ENCODE data around the gene PGD. TPM values are rescaled to one million over a fixed set of nuclear protein-coding genes. Genes with fewer than 3 reads are reported as not detected.

Gene PGD
- total RNA-seq, 4 donors from 2014 or later = 38.8 to 70.5 (median 53.2) TPM

DNA sequence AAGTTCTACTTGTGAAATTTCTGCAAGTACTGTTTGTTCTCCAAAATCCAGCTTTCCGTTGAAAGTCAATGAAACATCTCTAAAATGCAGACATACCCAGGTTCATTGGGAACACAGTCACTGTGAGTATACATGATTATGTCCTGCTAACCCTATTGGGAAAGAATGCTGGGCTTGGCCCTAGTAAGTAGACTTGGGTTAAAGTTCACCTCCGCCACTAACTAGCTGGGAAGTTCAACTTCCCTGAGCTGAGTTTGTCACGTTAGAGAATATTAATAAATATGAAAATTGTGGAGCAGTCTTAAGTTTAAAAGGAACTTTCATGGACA lies 10.5 kb upstream of the PGD start:
- no peak for DNase-seq (ENCODE audit: low spot score in 2 of 2)
- TF ChIP-seq, protein P1, sequence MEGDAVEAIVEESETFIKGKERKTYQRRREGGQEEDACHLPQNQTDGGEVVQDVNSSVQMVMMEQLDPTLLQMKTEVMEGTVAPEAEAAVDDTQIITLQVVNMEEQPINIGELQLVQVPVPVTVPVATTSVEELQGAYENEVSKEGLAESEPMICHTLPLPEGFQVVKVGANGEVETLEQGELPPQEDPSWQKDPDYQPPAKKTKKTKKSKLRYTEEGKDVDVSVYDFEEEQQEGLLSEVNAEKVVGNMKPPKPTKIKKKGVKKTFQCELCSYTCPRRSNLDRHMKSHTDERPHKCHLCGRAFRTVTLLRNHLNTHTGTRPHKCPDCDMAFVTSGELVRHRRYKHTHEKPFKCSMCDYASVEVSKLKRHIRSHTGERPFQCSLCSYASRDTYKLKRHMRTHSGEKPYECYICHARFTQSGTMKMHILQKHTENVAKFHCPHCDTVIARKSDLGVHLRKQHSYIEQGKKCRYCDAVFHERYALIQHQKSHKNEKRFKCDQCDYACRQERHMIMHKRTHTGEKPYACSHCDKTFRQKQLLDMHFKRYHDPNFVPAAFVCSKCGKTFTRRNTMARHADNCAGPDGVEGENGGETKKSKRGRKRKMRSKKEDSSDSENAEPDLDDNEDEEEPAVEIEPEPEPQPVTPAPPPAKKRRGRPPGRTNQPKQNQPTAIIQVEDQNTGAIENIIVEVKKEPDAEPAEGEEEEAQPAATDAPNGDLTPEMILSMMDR (IDR thresholded peaks at IDR 0.05) = no peak
- TF ChIP-seq POLR2A (IDR thresholded peaks at IDR 0.05) = no peak
- WGBS, 2 donors = 69 to 72% methylated on average over 3 of the region's 3 CpGs
- intact Hi-C loops (cut with DNase I; ENCODE audit: low total_unique reads) = no loop called here
- H3K4me3 ChIP-seq (ENCODE audit: low read depth, poor library complexity, severe bottlenecking) = no peak overlapping the region

DNA sequence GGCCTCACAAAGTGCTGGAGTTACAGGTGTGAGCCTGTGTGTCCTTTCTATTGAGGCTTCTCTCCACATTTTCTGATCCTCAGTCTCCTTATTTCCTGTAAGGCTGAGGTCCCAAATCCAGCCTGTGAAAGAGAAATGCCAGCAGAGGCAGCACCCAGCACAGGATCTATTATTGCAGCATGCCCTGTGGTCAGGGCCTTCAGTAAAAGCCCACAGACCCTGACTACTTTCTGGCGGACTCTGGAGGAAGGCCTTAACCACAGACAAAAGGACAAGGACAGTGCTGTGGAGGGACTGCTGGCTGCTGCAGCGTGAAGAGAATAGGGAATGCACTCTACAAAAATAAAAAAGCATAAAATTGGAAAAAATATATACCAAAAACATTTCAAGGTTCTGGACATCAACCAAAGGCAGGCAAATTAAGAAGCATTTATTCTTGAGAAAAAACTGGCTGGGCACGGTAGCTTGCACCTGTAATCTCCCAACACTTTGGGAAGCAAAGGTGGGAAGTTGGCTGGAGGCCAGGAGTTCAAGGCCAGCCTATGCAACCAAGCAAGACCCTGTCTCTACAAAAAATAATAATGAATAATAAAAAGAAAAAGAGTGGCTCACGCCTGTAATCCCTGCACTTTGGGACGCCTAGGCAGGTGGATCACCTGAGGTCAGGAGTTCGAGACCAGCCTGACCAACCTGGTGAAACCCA lies 9.4 kb upstream of the PGD start:
- TF ChIP-seq POLR2A (IDR thresholded peaks at IDR 0.05) = no peak
- TF ChIP-seq, protein P1 (IDR thresholded peaks at IDR 0.05) = no peak
- WGBS, 2 donors = 95% methylated on average over 6 of the region's 6 CpGs

DNA sequence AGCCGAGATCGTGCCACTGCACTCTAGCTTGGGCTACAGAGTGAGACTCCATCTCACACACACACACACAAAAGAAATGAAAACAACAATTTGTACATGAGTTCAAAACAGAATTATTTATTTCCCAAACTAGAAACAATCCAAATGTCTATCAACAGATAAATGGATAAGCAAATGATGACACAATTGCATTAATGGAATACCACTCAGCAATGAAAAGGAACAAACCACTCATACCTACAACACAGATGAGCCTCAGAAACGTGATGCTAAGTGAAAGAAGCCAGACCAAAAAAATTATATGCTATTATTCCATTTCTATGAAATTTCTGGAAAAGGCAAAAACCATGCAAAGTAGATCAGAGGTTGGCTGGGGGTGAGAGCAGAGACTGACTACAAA lies 2.0 kb upstream of the PGD start:
- intact Hi-C loops (cut with DNase I; ENCODE audit: low total_unique reads) = no loop called here
- no peak for TF ChIP-seq POLR2A (IDR thresholded peaks at IDR 0.05)
- TF ChIP-seq, protein P1 (IDR thresholded peaks at IDR 0.05) = no peak
- H3K4me3 ChIP-seq (ENCODE audit: low read depth, poor library complexity, severe bottlenecking) = no peak overlapping the region
- WGBS, 2 donors = 87 to 92% methylated on average over 3 of the region's 3 CpGs
- DNase-seq (ENCODE audit: low spot score in 2 of 2) = no peak

More for the DNA sequence above, 9.4 kb upstream of the PGD start:
- intact Hi-C loops (cut with DNase I; ENCODE audit: low total_unique reads) = no loop called here
- DNase-seq (ENCODE audit: low spot score in 2 of 2) = no peak
- H3K4me3 ChIP-seq (ENCODE audit: low read depth, poor library complexity, severe bottlenecking) = no peak overlapping the region

DNA sequence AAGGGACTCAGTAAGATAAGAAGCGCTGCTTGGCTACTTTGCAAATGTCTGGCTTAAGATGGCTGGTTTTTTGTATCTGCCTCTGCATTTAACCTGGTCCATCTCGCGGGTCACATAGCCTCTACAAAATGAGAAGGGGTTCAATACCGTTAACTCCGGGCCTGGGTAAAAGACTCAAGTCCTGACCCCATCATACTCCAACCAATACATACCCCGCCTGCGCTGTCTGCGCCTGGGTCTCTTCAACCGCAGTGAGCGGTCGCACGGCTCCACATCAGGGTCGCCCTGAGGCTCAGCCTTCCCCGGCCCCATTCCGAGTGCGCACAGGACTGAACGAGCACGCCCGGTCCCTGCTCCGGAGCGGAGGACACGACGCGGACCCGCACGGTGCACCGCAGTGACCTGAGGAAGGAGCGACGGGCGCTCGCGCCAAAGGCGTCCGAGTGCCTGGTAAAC lies 558 bp upstream of the PGD start:
- intact Hi-C loops (cut with DNase I; ENCODE audit: low total_unique reads) = no loop called here
- peak overlapping the region; percentile 79 for H3K4me3 ChIP-seq (ENCODE audit: low read depth, poor library complexity, severe bottlenecking)
- no peak for DNase-seq (ENCODE audit: low spot score in 2 of 2)
- TF ChIP-seq, protein P1 (IDR thresholded peaks at IDR 0.05) = no peak
- no peak for TF ChIP-seq POLR2A (IDR thresholded peaks at IDR 0.05)
- WGBS, 2 donors = 1 to 4% methylated on average over 13 to 33 of the region's 34 CpGs

DNA sequence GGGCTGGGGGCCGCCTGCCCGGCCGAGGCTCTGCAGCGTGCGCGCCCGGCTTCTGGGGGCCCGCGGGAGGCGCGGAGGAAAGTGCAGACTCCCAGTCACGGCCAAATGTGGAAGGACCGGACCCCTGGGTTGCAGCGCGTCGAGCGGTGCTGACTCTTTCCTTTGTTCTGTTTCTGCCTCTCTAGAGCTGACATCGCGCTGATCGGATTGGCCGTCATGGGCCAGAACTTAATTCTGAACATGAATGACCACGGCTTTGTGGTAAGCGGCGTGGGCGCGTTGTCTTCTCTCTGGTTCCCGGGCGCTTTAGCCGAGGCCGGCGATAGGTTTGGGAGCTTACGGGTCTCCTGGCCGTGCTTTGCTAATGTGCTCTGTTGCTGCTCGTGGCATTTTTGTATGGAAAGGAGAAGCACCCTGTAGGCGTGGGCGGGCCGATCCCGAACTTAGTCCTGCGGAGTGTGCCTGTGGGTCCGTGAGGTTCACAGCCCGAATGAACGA lies 629 bp downstream of the PGD start:
- intact Hi-C loops (cut with DNase I; ENCODE audit: low total_unique reads) = no loop called here
- DNase-seq (ENCODE audit: low spot score in 2 of 2) = peak in 1 of 2 donors; percentile 88
- TF ChIP-seq, protein P1 (IDR thresholded peaks at IDR 0.05) = no peak
- TF ChIP-seq POLR2A (IDR thresholded peaks at IDR 0.05) = no peak
- WGBS, 2 donors = 0 to 1% methylated on average over 26 of the region's 42 CpGs
- H3K4me3 ChIP-seq (ENCODE audit: low read depth, poor library complexity, severe bottlenecking) = peak overlapping the region; percentile 79

DNA sequence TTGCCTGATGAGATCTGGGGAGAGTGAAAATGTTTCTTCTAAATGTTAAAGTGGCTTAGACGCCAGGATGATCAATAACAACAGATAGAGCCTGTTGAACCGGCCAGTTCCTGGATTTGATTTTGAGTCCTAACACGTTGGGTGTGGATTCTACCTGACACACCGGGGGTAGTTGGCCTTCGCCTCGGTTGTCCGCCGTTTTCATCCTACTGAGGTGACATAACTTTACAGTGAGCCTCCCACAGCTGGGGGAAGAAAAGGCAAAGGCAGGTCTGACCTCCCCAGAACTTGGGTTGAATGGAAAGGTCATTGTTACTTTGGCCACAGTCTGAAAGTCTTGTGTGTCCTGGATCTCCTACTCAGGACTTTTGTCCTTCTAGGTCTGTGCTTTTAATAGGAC lies 1.1 kb downstream of the PGD start:
- WGBS, 2 donors = 33 to 49% methylated on average over 8 of the region's 8 CpGs
- no peak for DNase-seq (ENCODE audit: low spot score in 2 of 2)
- TF ChIP-seq POLR2A (IDR thresholded peaks at IDR 0.05) = no peak
- TF ChIP-seq, protein P1 (IDR thresholded peaks at IDR 0.05) = no peak
- intact Hi-C loops (cut with DNase I; ENCODE audit: low total_unique reads) = no loop called here
- no peak overlapping the region for H3K4me3 ChIP-seq (ENCODE audit: low read depth, poor library complexity, severe bottlenecking)

Measured in lower leg skin (tissue), 4 donors.